GOT3 (cell line): ENCODE data around the gene PCDHA10.
"Not testable (repeated sequence)": the region's sequence is repeated elsewhere in the genome, so short reads cannot be mapped to it uniquely, and the experiment has no call there.

Source experiments
- DNase-seq: peaks from one replicate; lab custom pipeline; 2025; ENCODE audit warnings: mixed read lengths; lab: John Stamatoyannopoulos, UW

Gene PCDHA10, protein sequence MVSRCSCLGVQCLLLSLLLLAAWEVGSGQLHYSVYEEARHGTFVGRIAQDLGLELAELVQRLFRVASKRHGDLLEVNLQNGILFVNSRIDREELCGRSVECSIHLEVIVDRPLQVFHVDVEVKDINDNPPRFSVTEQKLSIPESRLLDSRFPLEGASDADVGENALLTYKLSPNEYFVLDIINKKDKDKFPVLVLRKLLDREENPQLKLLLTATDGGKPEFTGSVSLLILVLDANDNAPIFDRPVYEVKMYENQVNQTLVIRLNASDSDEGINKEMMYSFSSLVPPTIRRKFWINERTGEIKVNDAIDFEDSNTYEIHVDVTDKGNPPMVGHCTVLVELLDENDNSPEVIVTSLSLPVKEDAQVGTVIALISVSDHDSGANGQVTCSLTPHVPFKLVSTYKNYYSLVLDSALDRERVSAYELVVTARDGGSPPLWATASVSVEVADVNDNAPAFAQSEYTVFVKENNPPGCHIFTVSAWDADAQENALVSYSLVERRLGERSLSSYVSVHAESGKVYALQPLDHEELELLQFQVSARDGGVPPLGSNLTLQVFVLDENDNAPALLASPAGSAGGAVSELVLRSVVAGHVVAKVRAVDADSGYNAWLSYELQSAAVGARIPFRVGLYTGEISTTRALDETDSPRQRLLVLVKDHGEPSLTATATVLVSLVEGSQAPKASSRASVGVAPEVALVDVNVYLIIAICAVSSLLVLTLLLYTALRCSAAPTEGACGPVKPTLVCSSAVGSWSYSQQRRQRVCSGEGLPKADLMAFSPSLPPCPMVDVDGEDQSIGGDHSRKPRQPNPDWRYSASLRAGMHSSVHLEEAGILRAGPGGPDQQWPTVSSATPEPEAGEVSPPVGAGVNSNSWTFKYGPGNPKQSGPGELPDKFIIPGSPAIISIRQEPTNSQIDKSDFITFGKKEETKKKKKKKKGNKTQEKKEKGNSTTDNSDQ

DNA sequence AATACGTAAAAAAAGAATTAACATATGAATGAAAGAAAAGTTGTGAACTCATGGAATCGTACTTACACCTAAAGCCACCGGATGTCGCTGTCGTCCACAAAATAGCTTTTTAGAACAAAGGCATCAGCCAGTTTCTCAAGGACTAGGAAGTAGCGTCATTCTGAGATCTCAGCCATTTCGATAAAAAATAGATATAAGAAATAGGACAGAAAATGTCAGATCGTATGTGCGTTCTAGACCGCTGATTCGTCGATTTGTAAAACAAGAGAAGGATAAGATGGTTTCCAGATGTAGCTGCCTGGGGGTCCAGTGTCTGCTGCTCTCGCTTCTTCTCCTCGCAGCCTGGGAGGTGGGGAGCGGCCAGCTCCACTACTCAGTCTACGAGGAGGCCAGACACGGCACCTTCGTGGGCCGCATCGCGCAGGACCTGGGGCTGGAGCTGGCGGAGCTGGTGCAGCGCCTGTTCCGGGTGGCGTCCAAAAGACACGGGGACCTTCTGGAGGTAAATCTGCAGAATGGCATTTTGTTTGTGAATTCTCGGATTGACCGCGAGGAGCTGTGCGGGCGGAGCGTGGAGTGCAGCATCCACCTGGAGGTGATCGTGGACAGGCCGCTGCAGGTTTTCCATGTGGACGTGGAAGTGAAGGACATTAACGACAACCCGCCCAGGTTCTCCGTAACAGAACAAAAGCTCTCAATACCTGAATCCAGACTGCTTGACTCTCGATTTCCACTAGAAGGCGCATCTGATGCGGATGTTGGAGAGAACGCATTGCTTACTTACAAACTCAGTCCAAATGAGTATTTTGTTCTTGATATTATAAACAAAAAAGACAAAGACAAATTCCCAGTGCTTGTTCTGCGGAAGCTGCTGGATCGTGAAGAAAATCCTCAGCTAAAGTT, at the start of gene PCDHA10:
Gene PCDHA10 (plus strand): TSS at position 126 of the 903 bp plus-strand sequence. CDS start 152 bp downstream, at position 278.
- DNase-seq: no peak

DNA sequence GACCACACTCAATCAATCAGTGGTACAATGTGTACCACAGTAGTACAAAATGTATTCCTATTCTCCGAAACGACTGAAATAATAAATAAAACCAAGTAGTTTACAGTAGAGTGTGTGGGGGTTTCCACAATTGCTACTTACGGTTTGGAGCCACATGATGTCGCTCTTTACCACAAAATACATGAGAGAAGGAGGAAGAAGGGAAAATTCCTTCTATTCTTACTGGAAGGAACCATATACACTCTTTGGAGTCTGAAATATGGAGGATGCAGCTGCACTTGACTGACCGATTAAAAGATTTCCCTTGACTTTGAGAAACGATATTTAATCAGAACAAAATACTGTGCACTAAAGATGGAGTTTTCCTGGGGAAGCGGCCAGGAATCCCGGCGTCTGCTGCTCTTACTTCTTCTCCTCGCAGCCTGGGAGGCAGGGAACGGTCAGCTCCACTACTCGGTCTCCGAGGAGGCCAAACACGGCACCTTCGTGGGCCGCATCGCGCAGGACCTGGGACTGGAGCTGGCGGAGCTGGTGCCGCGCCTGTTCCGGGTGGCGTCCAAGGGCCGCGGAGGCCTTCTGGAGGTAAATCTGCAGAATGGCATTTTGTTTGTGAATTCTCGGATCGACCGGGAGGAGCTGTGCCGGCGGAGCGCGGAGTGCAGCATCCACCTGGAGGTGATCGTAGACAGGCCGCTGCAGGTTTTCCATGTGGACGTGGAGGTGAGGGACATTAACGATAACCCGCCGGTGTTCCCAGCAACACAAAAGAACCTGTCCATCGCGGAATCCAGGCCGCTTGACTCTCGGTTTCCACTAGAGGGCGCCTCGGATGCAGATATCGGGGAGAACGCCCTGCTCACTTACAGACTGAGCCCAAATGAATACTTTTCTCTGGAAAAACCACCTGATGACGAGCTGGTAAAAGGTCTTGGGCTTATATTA, 48.6 kb upstream of the PCDHA10 start, which contains the start of gene PCDHA4:
Gene PCDHA4 (plus strand): TSS at position 235 of the 942 bp plus-strand sequence.
- no peak for DNase-seq

DNA sequence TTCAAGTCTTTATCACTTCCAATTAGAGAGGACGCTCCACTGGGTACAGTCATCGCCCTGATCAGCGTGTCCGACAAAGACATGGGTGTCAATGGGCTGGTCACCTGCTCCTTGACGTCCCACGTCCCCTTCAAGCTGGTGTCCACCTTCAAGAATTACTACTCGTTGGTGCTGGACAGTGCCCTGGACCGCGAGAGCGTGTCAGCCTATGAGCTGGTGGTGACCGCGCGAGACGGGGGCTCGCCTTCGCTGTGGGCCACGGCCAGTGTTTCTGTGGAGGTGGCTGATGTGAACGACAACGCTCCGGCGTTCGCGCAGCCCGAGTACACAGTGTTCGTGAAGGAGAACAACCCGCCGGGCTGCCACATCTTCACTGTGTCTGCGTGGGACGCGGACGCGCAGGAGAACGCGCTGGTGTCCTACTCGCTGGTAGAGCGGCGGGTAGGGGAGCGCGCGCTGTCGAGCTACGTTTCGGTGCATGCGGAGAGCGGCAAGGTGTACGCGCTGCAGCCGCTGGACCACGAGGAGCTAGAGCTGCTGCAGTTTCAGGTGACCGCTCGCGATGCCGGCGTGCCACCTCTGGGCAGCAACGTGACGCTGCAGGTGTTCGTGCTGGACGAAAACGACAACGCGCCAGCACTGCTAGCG, 47.3 kb upstream of the PCDHA10 start:
- not testable (repeated sequence) for DNase-seq

DNA sequence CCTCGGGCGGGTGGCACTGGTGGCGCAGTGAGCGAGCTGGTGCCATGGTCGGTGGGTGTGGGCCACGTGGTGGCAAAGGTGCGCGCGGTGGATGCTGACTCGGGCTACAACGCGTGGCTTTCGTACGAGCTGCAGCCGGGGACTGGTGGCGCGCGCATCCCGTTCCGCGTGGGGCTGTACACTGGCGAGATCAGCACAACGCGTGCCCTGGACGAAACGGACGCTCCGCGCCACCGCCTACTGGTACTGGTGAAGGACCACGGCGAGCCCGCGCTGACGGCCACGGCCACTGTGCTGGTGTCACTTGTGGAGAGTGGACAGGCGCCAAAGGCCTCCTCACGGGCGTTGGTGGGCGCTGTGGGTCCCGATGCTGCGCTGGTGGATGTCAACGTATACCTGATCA, 46.8 kb upstream of the PCDHA10 start:
- DNase-seq: no peak

DNA sequence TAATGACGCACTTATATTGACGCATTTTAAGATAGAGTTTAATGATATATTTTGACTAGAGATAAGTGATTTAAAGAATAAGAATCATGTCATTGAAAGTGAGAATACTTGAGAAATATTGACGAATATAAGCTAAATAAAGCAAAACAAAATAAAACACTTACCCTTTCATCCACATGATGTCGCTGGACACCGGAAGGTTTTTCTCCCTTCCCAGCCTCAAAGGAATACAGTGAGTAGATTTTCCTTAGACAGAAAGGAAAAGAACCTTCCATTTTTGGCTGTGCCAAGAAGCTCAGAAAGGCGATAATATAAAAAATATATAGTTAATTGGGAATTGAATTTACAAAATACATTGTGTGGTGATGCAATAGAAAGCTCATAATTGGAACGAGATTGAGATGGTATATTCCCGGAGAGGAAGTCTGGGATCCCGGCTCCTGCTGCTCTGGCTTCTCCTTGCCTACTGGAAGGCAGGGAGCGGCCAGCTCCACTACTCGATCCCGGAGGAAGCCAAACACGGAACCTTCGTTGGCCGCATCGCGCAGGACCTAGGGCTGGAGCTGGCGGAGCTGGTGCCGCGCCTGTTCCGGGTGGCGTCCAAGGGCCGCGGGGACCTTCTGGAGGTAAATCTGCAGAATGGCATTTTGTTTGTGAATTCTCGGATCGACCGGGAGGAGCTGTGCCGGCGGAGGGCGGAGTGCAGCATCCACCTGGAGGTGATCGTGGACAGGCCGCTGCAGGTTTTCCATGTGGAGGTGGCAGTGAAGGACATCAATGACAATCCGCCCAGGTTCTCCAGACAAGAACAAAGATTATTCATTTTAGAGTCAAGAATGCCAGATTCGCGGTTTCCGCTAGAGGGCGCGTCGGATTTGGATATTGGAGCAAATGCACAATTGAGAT, 34.1 kb upstream of the PCDHA10 start, which contains the start of gene PCDHA5:
Gene PCDHA5 (plus strand): TSS at position 239 of the 906 bp plus-strand sequence.
- no peak for DNase-seq

DNA sequence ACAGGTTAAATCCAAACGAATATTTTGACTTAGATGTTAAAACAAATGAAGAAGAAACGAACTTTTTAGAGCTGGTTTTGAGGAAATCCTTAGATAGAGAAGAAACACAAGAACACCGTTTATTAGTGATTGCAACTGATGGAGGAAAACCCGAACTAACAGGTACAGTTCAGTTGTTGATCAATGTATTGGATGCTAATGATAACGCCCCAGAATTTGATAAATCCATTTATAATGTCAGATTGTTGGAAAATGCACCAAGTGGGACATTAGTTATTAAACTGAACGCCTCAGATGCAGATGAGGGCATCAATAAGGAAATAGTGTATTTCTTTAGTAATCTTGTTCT, 33.4 kb upstream of the PCDHA10 start:
- no peak for DNase-seq

DNA sequence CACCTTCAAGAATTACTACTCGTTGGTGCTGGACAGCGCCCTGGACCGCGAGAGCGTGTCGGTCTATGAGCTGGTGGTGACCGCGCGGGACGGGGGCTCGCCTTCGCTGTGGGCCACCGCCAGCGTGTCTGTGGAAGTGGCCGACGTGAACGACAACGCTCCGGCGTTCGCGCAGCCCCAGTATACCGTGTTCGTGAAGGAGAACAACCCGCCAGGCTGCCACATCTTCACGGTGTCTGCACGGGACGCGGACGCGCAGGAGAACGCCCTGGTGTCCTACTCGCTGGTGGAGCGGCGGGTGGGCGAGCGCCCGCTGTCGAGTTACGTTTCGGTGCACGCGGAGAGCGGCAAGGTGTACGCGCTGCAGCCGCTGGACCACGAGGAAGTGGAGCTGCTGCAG, 32.7 kb upstream of the PCDHA10 start:
- DNase-seq: not testable (repeated sequence)

DNA sequence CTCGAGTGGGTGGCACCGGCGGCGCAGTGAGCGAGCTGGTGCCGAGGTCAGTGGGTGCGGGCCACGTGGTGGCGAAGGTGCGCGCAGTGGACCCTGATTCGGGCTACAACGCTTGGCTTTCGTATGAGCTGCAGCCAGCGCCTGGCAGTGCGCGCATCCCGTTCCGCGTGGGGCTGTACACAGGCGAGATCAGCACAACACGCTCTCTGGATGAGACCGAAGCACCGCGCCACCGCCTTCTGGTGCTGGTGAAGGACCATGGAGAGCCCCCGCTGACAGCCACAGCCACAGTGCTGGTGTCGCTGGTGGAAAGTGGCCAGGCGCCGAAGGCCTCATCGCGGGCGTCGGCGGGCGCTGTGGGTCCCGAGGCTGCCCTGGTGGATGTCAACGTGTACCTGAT, 32.2 kb upstream of the PCDHA10 start:
- DNase-seq: no peak

DNA sequence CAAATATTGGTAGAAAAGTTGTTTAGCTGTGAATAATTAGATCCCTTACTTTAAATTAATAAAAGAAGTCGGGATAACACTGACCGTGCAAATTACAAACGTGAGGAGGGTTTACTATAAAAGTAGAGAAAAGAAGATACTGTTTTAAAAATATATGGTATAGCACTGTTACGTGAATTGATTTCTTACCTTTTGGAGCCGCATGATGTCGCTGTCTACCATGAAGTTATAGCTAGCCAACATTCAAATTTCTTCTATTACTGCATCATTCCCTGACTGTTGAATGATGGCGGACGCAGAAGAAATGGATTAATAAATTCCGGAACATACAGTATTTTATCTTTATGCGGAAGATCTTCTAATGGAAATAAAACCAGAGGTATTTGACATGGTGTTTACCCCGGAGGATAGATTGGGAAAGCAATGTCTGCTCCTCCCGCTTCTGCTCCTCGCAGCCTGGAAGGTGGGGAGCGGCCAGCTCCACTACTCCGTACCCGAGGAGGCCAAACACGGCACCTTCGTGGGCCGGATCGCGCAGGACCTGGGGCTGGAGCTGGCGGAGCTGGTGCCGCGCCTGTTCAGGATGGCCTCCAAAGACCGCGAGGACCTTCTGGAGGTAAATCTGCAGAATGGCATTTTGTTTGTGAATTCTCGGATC, 27.9 kb upstream of the PCDHA10 start, which contains the start of gene PCDHA6:
Gene PCDHA6 (plus strand): TSS at position 257 of the 658 bp plus-strand sequence. CDS start 132 bp downstream, at position 389.
- no peak for DNase-seq

DNA sequence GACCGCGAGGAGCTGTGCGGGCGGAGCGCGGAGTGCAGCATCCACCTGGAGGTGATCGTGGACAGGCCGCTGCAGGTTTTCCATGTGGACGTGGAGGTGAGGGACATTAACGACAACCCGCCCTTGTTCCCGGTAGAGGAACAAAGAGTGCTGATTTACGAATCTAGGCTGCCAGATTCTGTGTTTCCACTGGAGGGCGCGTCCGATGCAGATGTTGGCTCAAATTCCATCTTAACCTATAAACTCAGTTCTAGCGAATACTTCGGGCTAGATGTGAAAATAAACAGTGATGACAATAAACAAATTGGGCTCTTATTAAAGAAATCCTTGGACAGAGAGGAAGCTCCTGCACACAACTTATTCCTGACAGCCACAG, 27.3 kb upstream of the PCDHA10 start:
- DNase-seq: no peak

DNA sequence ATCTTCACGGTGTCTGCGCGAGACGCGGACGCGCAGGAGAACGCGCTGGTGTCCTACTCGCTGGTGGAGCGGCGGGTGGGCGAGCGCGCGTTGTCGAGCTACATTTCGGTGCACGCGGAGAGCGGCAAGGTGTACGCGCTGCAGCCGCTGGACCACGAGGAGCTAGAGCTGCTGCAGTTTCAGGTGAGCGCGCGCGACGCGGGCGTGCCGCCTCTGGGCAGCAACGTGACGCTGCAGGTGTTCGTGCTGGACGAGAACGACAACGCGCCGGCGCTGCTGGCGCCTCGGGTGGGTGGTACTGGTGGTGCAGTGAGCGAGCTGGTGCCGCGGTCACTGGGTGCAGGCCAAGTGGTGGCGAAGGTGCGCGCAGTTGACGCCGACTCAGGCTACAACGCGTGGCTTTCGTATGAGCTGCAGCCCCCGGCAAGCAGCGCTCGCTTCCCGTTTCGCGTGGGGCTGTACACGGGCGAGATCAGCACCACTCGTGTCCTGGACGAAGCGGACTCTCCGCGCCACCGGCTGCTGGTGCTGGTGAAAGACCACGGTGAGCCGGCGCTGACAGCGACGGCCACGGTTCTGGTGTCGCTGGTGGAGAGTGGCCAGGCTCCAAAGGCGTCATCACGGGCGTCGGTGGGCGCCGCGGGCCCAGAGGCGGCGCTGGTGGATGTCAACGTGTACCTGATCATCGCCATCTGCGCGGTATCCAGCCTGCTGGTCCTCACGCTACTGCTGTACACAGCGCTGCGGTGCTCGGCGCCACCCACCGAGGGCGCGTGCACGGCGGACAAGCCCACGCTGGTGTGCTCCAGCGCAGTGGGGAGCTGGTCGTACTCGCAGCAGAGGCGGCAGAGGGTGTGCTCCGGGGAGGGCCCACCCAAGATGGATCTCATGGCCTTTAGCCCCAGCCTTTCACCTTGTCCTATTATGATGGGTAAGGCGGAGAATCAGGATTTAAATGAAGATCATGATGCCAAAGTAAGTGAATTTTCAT, 25.9 kb upstream of the PCDHA10 start:
- DNase-seq: not testable (repeated sequence)

DNA sequence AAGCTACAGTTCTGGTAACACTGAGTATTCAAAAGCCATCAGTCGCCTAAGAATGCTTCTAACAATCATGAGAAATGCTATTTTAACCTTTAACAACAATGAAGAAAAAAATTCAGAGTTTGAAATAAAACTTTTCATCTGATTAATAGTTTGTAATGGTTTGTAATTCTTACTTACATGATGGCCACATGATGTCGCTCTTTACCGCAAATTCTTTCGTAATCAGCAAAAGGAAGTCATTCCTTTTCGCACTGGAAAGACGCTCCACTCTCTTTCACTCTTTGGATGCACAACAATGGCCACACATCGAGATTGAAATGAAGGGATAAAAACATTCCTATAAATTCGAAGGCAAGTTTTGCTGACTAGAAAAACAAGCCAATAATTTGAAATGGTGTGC, 21.7 kb upstream of the PCDHA10 start, which contains the start of gene PCDHA7:
Gene PCDHA7 (plus strand): TSS at position 277 of the 400 bp plus-strand sequence. CDS start 115 bp downstream, at position 392.
- no peak for DNase-seq

DNA sequence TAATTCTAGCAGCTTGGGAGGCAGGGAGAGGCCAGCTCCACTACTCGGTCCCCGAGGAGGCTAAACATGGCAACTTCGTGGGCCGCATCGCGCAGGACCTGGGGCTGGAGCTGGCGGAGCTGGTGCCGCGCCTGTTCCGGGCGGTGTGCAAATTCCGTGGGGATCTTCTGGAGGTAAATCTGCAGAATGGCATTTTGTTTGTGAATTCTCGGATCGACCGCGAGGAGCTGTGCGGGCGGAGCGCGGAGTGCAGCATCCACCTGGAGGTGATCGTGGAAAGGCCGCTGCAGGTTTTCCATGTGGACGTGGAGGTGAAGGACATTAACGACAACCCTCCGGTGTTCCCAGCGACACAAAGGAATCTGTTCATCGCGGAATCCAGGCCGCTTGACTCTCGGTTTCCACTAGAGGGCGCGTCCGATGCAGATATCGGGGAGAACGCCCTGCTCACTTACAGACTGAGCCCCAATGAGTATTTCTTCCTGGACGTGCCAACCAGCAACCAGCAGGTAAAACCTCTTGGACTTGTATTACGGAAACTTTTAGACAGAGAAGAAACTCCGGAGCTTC, 21.2 kb upstream of the PCDHA10 start:
- not testable (repeated sequence) for DNase-seq

DNA sequence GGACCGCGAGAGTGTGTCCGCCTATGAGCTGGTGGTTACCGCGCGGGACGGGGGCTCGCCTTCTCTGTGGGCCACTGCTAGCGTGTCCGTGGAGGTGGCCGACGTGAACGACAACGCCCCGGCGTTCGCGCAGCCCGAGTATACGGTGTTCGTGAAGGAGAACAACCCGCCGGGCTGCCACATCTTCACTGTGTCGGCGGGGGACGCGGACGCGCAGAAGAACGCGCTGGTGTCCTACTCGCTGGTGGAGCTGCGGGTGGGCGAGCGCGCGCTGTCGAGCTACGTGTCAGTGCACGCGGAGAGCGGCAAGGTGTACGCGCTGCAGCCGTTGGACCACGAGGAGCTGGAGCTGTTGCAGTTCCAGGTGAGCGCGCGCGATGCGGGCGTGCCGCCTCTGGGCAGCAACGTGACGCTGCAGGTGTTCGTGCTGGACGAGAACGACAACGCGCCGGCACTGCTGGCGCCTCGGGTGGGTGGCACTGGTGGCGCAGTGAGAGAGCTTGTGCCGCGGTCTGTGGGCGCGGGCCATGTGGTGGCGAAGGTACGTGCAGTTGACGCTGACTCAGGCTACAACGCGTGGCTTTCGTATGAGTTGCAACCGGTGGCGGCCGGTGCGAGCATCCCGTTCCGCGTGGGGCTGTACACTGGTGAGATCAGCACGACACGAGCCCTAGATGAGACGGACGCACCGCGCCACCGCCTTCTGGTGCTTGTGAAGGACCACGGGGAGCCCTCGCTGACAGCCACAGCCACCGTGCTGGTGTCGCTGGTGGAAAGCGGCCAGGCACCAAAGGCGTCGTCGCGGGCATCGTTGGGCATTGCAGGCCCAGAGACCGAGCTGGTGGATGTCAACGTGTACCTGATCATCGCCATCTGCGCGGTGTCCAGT, 19.8 kb upstream of the PCDHA10 start:
- no peak for DNase-seq
